ENCODE data around the gene MRPS2.
"Not testable (repeated sequence)": the region's sequence is repeated elsewhere in the genome, so short reads cannot be mapped to it uniquely, and the experiment has no call there.

Gene MRPS2

DNA sequence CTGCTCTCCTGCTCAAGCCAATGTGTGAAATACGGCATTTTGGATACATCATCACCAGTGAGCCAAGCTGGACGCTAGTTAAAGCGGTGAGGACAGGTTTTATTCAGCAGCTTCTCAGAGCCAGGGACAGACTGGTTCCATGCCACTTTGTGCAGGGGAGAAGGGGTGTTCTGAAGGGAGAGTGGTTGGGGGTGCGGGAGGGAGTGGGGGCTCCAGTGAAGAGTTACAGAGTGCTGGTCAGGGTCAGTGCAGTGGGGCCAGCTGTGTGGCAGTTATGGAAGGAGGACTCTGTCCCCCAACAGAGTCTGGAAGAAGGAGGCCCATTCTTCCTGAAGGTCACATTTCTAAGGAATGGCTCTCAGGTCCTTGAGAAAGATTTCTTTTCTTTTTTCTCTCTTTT lies 34.3 kb downstream of the MRPS2 start:
- not testable (repeated sequence) for DNase-seq (ENCODE audit: low read depth)

DNA sequence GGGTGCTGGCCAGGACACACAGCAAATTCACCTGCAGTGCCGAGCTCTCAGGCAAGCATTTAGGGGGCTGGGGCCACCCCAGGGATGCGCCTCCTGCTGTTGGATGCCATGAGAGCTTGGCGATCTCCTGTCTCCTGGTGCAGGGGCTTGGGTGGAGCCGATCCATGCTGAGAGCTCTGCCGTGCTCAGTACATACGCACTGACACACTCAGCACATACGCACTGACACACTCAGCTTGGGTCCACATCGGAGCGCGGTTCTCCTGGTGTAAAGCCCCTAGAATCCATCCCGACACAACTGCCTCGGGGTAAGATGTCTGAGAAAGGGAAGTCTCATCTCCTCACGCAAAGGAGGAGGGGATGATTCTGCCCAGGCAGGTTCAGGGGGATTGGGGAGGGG lies 35.1 kb downstream of the MRPS2 start:
- DNase-seq (ENCODE audit: low read depth) = not testable (repeated sequence)

DNA sequence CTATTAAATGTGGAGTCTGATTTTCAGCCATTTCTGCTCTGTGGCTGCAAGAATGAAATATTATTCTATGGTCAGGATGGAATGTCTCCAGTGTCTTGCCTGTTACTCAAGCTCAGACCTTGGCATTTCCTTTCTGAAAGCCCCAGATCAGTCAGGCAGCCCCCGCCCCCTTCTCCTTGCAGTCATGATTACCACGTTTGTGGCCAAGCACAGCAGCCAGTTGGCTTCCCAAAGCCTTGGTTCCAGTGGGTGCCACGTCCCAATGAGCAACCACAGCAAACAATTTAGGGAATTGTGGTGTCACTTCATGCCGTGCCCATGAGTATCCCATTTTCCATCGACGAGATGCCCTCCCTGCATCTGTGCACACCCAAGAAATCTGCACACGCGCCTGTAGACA lies 35.7 kb downstream of the MRPS2 start:
- DNase-seq (ENCODE audit: low read depth) = no peak

DNA sequence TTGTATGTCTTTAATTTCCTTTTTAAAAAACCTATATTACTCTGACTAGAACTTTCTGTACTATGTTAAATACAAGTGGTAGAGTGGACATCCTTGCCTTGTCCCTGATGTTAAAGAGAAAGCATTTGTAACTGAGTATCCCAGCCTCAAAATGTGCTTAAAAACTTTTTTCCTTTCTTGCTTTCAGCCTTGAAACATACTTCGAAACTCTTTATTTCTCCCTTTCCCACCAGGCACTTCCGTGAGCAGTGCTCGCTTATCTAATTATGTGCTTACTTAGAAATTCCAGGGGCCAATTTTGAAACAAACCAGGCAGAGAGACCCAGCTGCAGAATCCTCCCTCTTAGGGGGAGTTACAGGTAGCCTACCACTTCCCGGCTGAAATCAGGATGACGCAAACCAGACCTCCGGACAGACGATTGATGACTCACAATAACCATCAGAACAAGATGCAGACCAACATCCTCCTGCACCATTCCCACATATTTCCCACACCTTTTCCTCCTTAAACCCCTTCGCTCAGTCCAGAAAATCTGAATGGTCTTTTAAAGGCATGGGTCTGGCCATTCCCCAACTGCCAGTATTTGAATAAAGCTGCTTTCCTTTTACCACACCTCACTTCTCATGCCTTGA lies 42.9 kb downstream of the MRPS2 start:
- not testable (repeated sequence) for DNase-seq (ENCODE audit: low read depth)

DNA sequence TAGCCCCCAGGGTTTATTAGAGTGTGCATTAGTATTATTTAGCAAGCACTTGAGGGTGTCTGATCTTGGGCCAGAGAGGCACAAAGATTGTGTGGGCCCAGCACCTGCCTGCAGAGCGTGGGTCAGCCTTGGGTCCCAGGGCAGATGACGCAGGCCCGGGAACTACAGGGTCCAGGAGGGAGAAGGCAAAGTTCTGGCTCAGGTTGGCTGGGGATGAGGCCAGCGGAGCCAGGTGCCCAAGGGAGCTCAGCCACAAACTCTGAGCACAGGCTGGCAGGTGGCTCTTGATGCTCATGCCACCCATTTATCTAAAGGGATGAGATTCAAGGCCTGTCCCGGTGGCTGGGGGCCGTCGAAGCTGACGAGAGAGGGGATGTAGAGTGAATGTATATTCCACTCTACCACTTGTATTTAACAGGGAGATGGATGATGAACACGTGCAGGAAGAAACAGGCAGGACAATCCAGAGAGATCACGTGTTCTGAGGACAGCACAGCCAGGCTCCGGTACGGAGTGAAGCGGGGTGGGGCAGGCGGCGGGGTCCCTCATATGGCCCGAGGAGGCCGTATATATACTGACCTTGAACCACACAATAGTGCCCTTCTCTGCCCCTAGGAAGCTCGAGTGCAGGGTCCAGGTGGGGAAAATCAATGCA lies 44.6 kb downstream of the MRPS2 start:
- DNase-seq (ENCODE audit: low read depth) = no peak

DNA sequence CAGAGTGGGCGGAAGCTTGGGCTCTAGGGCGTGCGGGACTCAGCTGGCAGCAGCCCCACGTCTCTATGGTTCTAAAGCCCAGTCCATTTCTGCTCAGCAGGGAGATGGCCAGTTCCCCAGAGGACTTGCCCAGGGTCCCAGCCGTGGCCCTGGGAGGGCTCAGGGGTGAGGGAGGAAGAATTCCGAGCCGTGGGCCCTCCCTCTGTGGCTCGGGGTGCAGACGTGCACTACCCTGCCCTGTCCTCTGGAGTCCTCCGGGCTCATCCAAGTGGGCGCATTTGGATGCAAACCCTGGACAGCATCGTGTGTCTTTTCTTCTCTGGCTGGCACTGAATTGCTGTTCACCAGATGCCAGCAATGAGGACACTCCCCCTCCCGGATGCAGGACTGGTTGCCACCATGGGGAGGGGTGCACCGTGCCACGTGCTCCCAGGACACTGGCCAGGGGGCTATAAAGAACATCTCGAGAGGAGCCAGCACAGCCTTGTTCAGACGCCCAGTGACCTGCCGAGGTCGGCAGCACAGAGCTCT lies 45.2 kb downstream of the MRPS2 start, which contains the start of gene OBP2A:
TSS of gene OBP2A (plus strand) at position 481 of the 531 bp plus-strand sequence. CDS start 55 bp downstream, outside the sequence.
- DNase-seq (ENCODE audit: low read depth) = not testable (repeated sequence)

DNA sequence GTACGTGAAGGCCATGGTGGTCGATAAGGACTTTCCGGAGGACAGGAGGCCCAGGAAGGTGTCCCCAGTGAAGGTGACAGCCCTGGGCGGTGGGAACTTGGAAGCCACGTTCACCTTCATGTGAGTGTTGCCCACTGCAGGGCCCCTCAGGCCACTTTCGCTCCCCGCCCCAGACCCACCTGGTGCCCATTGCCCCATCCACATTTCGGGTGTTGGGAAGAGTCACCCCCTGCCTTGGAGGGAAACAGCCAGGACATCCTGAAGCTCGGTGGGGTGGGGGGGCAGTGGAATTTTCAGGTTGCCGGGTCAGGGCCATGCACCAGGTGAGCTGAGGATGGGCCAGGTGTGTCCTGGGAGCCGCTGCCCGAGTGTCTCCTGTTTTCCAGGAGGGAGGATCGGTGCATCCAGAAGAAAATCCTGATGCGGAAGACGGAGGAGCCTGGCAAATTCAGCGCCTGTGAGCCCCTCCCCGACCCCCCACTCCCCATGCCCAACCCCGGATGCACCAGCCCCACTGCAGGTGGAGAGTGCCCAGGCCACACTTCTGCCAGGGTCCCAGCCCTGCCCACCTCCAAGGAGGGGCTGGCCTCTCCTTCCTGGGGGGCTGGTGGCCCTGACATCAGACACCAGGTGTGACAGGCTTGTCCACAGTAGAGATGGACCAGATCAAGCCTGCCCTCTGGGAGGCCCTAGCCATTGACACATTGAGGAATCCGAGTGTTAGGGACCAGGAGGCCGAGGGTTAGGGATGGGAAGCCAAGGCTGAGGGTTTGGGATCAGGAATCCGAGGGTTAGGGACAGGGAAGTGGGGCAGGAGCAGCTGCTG lies 46.5 kb downstream of the MRPS2 start:
- not testable (repeated sequence) for DNase-seq (ENCODE audit: low read depth)

DNA sequence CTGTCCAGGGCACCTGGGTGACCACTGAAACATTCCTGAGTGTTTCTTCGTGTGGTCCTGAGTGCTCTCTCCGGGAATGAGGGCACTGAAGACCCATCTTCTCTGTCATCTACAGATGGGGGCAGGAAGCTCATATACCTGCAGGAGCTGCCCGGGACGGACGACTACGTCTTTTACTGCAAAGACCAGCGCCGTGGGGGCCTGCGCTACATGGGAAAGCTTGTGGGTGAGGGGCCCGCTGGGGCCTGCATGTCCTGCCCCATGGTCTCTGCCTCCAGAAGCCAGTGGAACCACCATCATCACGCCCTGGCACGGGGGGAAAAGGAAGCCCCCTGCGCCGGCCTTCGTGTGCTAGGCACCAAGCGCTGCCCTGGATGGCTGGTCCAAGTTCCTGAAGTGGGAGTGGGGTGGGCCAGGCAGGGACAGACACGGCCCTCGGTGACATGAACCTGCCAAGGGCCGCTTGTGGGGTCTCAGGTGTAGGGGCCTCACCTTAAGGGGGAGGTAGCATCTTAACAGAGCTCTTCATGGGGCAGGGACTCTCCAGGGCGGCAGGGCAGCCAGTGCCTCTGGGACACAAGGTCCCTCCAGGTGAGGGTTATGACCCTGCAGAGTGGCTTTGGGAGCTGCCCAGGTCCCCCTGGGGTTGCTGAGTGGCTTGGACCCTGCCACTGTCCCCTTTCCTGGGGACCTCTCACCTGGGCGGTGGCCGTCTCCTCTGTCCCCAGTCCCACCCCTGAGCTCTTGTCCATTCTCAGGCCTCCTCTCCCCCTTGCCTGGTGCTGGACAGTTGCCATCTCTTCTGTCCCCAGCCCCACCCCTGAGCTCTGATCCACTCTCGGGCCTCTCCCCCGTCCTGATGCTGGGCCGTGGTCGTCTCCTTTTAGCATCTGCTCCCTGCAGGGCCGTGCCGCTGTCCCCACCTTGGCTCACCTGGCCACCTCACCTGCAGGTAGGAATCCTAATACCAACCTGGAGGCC lies 47.6 kb downstream of the MRPS2 start:
- DNase-seq (ENCODE audit: low read depth) = no peak

DNA sequence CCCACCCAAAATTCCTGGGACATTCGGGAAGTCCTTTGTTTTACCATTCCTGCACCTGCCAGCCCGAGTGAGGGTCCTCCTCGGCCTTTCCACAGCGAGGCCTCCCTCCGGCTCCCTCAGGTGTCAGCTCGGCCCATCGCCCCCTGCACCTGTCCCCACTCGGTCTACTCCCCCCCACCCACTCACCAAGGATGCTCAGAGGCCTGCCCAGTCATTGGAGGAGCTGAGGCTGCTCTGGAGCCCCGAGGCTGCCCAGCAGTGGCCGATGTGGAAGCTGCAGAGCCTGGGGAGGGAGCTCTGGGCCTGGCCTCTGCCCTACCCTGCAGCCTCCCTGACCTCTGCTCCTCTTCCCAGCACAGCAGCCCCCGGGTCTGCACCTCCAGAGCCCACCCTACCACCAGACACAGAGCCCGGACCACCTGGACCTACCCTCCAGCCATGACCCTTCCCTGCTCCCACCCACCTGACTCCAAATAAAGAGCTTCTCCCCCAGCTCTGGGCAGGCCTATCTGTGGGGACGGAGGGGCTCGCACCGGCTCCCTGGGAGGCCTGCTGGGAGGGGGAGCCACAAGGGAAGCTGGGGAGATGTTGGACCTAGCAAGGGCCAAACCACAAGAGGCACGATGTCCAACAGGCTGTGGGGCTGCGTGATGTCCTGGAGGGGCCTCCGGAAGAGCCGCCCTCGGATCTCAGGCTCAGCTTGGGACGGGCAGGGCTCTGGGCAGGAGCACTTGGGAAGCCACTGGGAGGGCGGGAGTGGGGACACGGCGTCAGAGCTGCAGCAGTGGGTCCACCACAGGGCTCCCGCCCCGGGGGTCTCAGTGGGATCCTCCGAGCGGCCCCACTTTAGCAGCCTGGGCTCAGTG lies 49.2 kb downstream of the MRPS2 start:
- DNase-seq (ENCODE audit: low read depth) = not testable (repeated sequence)

DNA sequence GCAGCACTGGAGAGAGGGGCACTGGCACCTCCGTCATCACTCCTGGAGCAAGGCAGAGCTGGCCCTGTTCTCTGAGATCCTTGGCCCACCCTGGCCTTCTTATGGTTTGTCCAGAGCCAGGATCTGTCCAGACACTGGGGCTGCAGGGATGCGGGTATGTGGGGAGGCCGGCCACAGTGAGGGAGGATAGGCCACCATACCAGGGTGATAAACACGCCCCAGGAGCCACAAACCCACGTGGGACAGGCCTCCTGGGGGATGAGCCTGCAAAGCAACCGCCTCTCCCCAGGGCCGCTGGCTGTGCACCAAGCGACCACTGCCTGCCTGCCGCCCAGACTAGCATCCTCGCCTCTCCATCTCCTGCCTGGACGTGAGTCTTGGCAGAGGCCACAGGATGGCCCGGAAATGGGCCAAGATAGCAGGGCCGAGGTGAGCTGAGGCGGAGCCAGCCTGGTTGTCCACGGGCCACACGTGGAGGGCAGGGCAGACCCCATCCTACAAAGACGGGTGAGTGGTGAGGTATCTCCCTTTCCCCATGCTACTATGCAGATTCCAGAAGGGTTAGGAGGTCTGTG lies 49.9 kb downstream of the MRPS2 start:
- DNase-seq (ENCODE audit: low read depth) = no peak

DNA sequence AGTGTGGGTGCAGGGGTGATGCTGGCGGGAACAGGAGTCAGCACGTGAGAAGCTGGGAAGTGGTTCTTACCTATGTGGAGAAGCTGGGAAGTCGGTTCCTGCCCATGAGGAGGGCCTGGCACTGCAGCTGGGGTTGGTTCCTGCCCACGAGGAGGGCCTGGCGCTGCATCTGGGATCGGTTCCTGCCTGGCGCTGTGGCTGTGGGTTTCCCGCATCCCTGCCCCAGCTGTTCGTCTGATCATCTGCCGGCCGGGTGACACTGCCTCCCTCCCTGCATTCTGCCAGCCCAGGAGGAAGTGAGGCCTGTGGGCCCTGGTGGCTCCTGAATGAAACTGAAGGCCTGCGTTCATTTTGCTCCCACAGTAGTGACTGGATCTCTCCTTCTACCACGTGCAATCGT lies 50.5 kb downstream of the MRPS2 start:
- DNase-seq (ENCODE audit: low read depth) = no peak

DNA sequence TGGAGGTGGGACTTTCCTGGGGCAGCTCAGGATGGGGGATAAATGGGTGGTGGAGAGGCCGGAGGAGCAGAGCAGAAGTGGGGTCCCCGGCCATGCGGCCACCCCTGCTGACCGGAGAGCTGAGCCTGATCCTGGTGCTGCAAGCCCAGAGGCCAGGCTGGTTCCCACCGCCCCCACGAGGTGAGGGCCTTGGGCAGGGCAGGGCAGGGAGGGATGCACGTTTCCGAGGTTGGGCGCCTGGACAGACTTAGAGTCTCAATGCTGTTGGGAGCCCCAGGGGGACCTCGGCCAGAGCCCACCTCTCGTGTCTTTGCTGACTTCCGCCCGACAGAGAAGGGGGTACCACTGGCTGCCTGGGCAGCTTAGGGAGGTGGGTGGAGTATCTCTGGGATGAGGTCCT lies 51.0 kb downstream of the MRPS2 start:
- no peak for DNase-seq (ENCODE audit: low read depth)

DNA sequence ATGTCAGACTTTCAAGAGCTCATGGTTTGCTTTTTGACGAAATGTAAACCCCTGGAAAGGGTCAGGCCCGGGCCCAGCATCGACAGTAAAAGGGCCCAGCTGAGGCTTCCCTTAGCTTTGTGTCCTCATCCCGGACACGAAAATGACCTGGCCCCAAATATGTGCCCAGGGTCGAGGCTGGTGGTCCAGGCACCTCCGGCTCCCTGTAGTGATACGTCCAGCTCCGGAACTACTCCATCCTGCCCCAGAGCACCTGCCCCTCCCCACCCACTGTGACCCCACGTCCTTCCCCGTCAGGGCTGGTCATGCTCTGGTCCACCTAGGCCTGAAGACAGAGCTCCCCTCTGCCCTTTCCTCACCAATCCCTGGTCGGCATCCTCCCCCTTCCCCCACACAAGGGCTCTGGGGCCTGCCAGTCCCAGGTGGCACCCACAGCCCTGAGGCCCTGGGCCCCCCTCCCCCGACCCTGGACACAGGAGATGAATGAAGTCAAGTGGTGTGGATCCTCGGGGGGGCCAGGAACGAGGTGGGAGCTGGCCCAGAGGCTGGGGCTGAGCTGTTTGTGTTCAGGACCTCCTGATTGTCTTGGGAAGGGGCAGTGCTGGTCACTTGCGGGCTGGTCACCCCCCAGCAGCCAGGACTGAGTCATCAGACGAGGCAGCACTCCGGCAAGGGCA lies 51.7 kb downstream of the MRPS2 start:
- no peak for DNase-seq (ENCODE audit: low read depth)

DNA sequence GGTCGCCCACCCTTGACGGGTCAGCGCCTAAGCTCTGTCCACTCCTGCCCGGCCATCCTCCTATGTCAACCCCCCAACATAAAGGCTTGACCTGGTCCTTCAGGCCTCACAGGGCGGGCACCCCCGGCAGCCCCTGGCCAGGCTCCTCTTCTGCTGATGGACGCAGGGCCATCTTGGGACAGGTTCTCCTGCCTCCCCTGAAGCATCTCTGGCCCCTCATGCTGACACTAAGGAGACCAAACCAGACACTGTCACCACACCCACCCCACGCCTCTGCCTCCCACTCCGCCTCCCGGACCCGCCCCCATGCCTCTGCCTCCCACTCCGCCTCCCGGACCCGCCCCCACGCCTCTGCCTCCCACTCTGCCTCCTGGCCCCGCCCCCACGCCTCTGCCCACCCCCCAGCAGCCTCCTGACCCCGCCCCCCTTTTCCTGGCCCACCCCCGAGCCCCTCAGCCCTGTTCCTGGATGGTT lies 52.3 kb downstream of the MRPS2 start:
- no peak for DNase-seq (ENCODE audit: low read depth)

Data from stimulated activated CD4-positive, alpha-beta T cell treated with anti-CD3 and anti-CD28 coated beads, Interleukin-2, amount 100 ng/mL, for 4 hours (primary cell).